H9 (cell line): Measurements from ENCODE around the gene MTA1. TPM values are rescaled to one million over a fixed set of nuclear protein-coding genes. Genes with fewer than 3 reads are reported as not detected.

Experiments
- DNase-seq: peaks from one replicate; pipeline ENCODE4 v3.0.0-alpha.2; 2017
- H2AFZ ChIP-seq: one replicate; pipeline ENCODE4 v1.6.1; 2013; ENCODE audit warnings: mild to moderate bottlenecking, low read length, control low read depth, moderate library complexity
- H2AK5ac ChIP-seq: 2 replicates; pipeline ENCODE4 v1.6.1; 2013; ENCODE audit warnings: low read length, control low read depth, mixed read lengths; ENCODE audit not compliant: insufficient read length
- H2BK120ac ChIP-seq: one replicate; pipeline ENCODE4 v1.6.1; 2013; ENCODE audit warnings: low read depth, mild to moderate bottlenecking, low read length, control low read depth, inconsistent platforms; ENCODE audit not compliant: poor library complexity, severe bottlenecking
- H2BK12ac ChIP-seq: 2 replicates; pipeline ENCODE4 v1.6.1; 2013; ENCODE audit warnings: low read length, control low read depth, mixed read lengths, low read depth; ENCODE audit not compliant: insufficient read length
- H2BK15ac ChIP-seq: 2 replicates; pipeline ENCODE4 v1.6.1; 2013; ENCODE audit warnings: low read depth, low read length, control low read depth
- H2BK20ac ChIP-seq: one replicate; pipeline ENCODE4 v1.6.1; 2013; ENCODE audit warnings: low read depth, mild to moderate bottlenecking, low read length, control low read depth, inconsistent platforms; ENCODE audit not compliant: poor library complexity, severe bottlenecking
- H2BK5ac ChIP-seq: 2 replicates; pipeline ENCODE4 v1.6.1; 2013; ENCODE audit warnings: low read length, control low read depth, mixed read lengths; ENCODE audit not compliant: insufficient read length
- H3K14ac ChIP-seq: 2 replicates; pipeline ENCODE4 v1.6.1; 2013; ENCODE audit warnings: low read length, control low read depth; ENCODE audit not compliant: insufficient read depth
- H3K18ac ChIP-seq: 2 replicates; pipeline ENCODE4 v1.6.1; 2013; ENCODE audit warnings: low read depth, mild to moderate bottlenecking, mixed read lengths, low read length, control low read depth; ENCODE audit not compliant: insufficient read length
- H3K23ac ChIP-seq: 2 replicates; pipeline ENCODE4 v1.6.1; 2013; ENCODE audit warnings: low read length, control low read depth, mixed read lengths, low read depth; ENCODE audit not compliant: insufficient read length
- H3K23me2 ChIP-seq: 2 replicates; pipeline ENCODE4 v1.6.1; 2013; ENCODE audit warnings: low read depth, mild to moderate bottlenecking, mixed read lengths, low read length, control low read depth; ENCODE audit not compliant: insufficient read length, poor library complexity, severe bottlenecking
- H3K27ac ChIP-seq: 2 replicates; pipeline ENCODE4 v1.5.1; 2013; ENCODE audit warnings: low read length, control low read depth, mixed read lengths, low read depth; ENCODE audit not compliant: insufficient read length
- H3K27me3 ChIP-seq: 2 replicates; pipeline ENCODE4 v1.6.1; 2013; ENCODE audit warnings: low read length, control low read depth, inconsistent platforms; ENCODE audit not compliant: insufficient read depth
- H3K4ac ChIP-seq: 2 replicates; pipeline ENCODE4 v1.6.1; 2013; ENCODE audit warnings: low read depth, mild to moderate bottlenecking, control low read depth, inconsistent platforms, low read length, moderate library complexity
- H3K4me1 ChIP-seq: 2 replicates; pipeline ENCODE4 v1.6.1; 2013; ENCODE audit warnings: low read length, control low read depth, inconsistent platforms; ENCODE audit not compliant: insufficient read depth
- H3K4me2 ChIP-seq: 2 replicates; pipeline ENCODE4 v1.6.1; 2013; ENCODE audit warnings: low read length, control low read depth, mixed read lengths; ENCODE audit not compliant: insufficient read length, insufficient read depth
- H3K56ac ChIP-seq: 2 replicates; pipeline ENCODE4 v1.6.1; 2013; ENCODE audit warnings: low read depth, mild to moderate bottlenecking, mixed read lengths, low read length, control low read depth; ENCODE audit not compliant: insufficient read length
- H3K79me1 ChIP-seq: 2 replicates; pipeline ENCODE4 v1.6.1; 2013; ENCODE audit warnings: low read depth, mild to moderate bottlenecking, moderate library complexity, low read length, control low read depth, inconsistent platforms; ENCODE audit not compliant: insufficient read depth, poor library complexity, severe bottlenecking
- H3K79me2 ChIP-seq: 2 replicates; pipeline ENCODE4 v1.6.1; 2013; ENCODE audit warnings: low read length, control low read depth, inconsistent platforms; ENCODE audit not compliant: insufficient read depth
- H3K9ac ChIP-seq: 2 replicates; pipeline ENCODE4 v1.6.1; 2013; ENCODE audit warnings: low read length, control low read depth, mixed read lengths; ENCODE audit not compliant: insufficient read length; ENCODE audit errors: extremely low read depth
- H3K9me3 ChIP-seq: one replicate; pipeline ENCODE4 v1.6.1; 2013; ENCODE audit warnings: low read depth, low read length, inconsistent platforms; ENCODE audit not compliant: control insufficient read depth
- H3T11ph ChIP-seq: one replicate; pipeline ENCODE4 v1.6.1; 2013; ENCODE audit warnings: mild to moderate bottlenecking, low read length, control low read depth, inconsistent platforms
- H4K20me1 ChIP-seq: one replicate; pipeline ENCODE4 v1.6.1; 2013; ENCODE audit not compliant: control insufficient read depth, insufficient read length, insufficient read depth
- H4K5ac ChIP-seq: 2 replicates; pipeline ENCODE4 v1.6.1; 2013; ENCODE audit warnings: low read depth, mild to moderate bottlenecking, mixed read lengths, low read length, control low read depth; ENCODE audit not compliant: insufficient read length
- H4K8ac ChIP-seq: replicated peaks from 2 replicates; pipeline ENCODE4 v1.6.1; 2013; ENCODE audit warnings: low read length, control low read depth, mixed read lengths, low read depth; ENCODE audit not compliant: insufficient read length
- H4K91ac ChIP-seq: 2 replicates; pipeline ENCODE4 v1.6.1; 2013; ENCODE audit warnings: low read depth, mild to moderate bottlenecking, moderate library complexity, mixed read lengths, low read length, control low read depth; ENCODE audit not compliant: insufficient read length
- H3K27ac Mint-ChIP-seq, 3 experiments: 2 replicates in 2 of 3; 3 replicates in 1 of 3; pipeline ENCODE4 v1.8.0; 2020 to 2021; ENCODE audit warnings: mixed read lengths in 3 of 3, mild to moderate bottlenecking in 1 of 3, moderate library complexity in 1 of 3
- H3K27me3 Mint-ChIP-seq: 2 replicates; pipeline ENCODE4 v1.8.0; 2021; ENCODE audit warnings: low read depth, mild to moderate bottlenecking, moderate library complexity, mixed read lengths
- H3K36me3 Mint-ChIP-seq, 3 experiments: 2 replicates in 2 of 3; 3 replicates in 1 of 3; pipeline ENCODE4 v1.8.0; 2020 to 2021; ENCODE audit warnings: low read depth in 3 of 3, mixed read lengths in 3 of 3; ENCODE audit not compliant: insufficient read depth in 1 of 3
- H3K4me1 Mint-ChIP-seq, 2 experiments: 2 replicates each; pipeline ENCODE4 v1.8.0; 2020; ENCODE audit warnings: mixed read lengths in 2 of 2
- H3K4me3 Mint-ChIP-seq, 2 experiments: 2 replicates in 1 of 2; 3 replicates in 1 of 2; pipeline ENCODE4 v1.8.0; 2020 to 2021; ENCODE audit warnings: mild to moderate bottlenecking in 2 of 2, mixed read lengths in 2 of 2, moderate library complexity in 1 of 2
- H3K9me3 Mint-ChIP-seq, 2 experiments: 2 replicates in 1 of 2; 3 replicates in 1 of 2; pipeline ENCODE4 v1.8.0; 2020; ENCODE audit warnings: mild to moderate bottlenecking in 2 of 2, mixed read lengths in 2 of 2, moderate library complexity in 1 of 2
- CTCF ChIP-seq: fragments of 200-600 bp; sonication (generic); conservative IDR thresholded peaks from 3 replicates; pipeline ENCODE4 v1.8.0; 2021; ENCODE audit warnings: antibody characterized with exemption, mild to moderate bottlenecking
- WGBS: extraction: QIAGEN DNeasy Blood & Tissue Kit; methylation state at CpG from one replicate; pipeline ENCODE4 v1.1.7; 2013; ENCODE audit warnings: missing lambda C conversion rate, low lambda C conversion rate, mixed read lengths; ENCODE audit not compliant: insufficient read length; ENCODE audit errors: extremely low coverage; 5-methylcytosine and 5-hydroxymethylcytosine counted together
- total RNA-seq: library from RNA; stranded (reverse); gene quantifications from 2 replicates; pipeline ENCODE4 v1.2.1, GENCODE V29; 2021

Gene MTA1
- total RNA-seq, 1 experiment from 2014 or later = 230 TPM

- peaks cover 9 to 18% of the 10 kb centered on the region in 2 experiments; a peak in 4 of 5 replicates for H3K9me3 Mint-ChIP-seq
- peaks cover 13 to 21% (median 17%) of the 10 kb centered on the region in 3 experiments; a peak in 6 of 7 replicates for H3K36me3 Mint-ChIP-seq
- Histone ChIP-seq H3K18ac (no peak overlapping the region), H2BK12ac (no peak overlapping the region), H4K8ac (no peak overlapping the region), H3K27me3 (no peaks in the 10 kb centered on the region), H4K20me1 (no peaks in the 10 kb centered on the region), H3K4ac (no peak overlapping the region), H2BK5ac (no peak overlapping the region), H3K14ac (no peak overlapping the region), H2AFZ (no peak overlapping the region), H3T11ph (no peak overlapping the region), H2BK120ac (no peak overlapping the region), H3K27ac (no peak overlapping the region), H3K79me2 (no peaks in the 10 kb centered on the region), H2BK15ac (no peak overlapping the region), H3K79me1 (no peaks in the 10 kb centered on the region), H4K91ac (no peak overlapping the region), H2BK20ac (no peak overlapping the region), H4K5ac (no peak overlapping the region), H3K4me2 (no peak overlapping the region), H3K23me2 (no peaks in the 10 kb centered on the region), H3K9me3 (no peaks in the 10 kb centered on the region), H3K9ac (no peak overlapping the region), H3K56ac (no peak overlapping the region), H3K23ac (no peak overlapping the region), H3K4me1 (no peaks in the 10 kb centered on the region), H2AK5ac (no peak overlapping the region)
- no CpG with 5 or more reads among the region's 25 CpGs for WGBS
- no peak for TF ChIP-seq CTCF
- H3K4me1 Mint-ChIP-seq = 0 out of 4 replicates have a peak, but pooled peaks cover 0 to 3% of the 10 kb centered on the region in 2 experiments
- no peak overlapping the region for H3K27ac Mint-ChIP-seq
- DNase-seq = no peak
- H3K27me3 Mint-ChIP-seq = peaks cover 24% of the 10 kb centered on the region
- 0 out of 5 replicates have a peak overlapping the region, but pooled peaks of 1 of the 2 experiments have one; percentile 17 for H3K4me3 Mint-ChIP-seq
These were observed 24.7 kb upstream of the MTA1 start for GRCh38 chr14:105394714-105395537.
